ENCODE measurements around the gene NHSL2. TPM values are rescaled to one million over a fixed set of nuclear protein-coding genes. Genes with fewer than 3 reads are reported as not detected.

NHSL2 gene
- total and polyA plus RNA-seq, 2 of the 13 experiments (the other 11 are each of a cell fraction or from before 2014, with no cell fraction given): not detected

GRCh38 chrX:71909956-71910355 lies 689 bp upstream of the NHSL2 start (continued):
- TF ChIP-seq FOXO4 (CRISPR knock-in tag; conservative IDR thresholded peaks at IDR 0.05): no peak
- no peak for TF ChIP-seq ZNF333 (CRISPR knock-in tag; IDR thresholded peaks at IDR 0.05; ENCODE audit: borderline replicate concordance)
- TF ChIP-seq HNRNPK (IDR thresholded peaks at IDR 0.05; ENCODE audit: low read depth, low read length, poor library complexity, severe bottlenecking): no peak
- TF ChIP-seq ZKSCAN5 (CRISPR knock-in tag; IDR thresholded peaks at IDR 0.05): no peak
- TF ChIP-seq XRCC5 (optimal IDR thresholded peaks at IDR 0.05; ENCODE audit: low read length): no peak

- Histone ChIP-seq H4K20me1 (ENCODE audit: insufficient read depth, low read length) (no peaks in the 10 kb centered on the region), H3K79me2 (ENCODE audit: insufficient read depth, low read length) (no peaks in the 10 kb centered on the region), H3K36me3 (replicated peaks in 1 of 2; ENCODE audit: control insufficient read depth in 1 of 2, insufficient read depth in 2 of 2, low read length in 2 of 2) (no peaks in the 10 kb centered on the region), H3K27me3 (ENCODE audit: control insufficient read depth in 1 of 2, insufficient read depth in 2 of 2, low read length in 2 of 2) (peaks cover 2 to 5% of the 10 kb centered on the region in 2 experiments; a peak in 2 of 5 replicates), H3K9me3 (ENCODE audit: low read length) (no peaks in the 10 kb centered on the region), H2AFZ (ENCODE audit: low read length) (no peak overlapping the region), H3K4me3 (replicated peaks in 1 of 3; ENCODE audit: insufficient read depth in 1 of 3, low read depth in 2 of 3, low read length in 3 of 3) (peak overlapping the region in 1 of 3 experiments; percentile 23; a peak in 1 of 6 replicates), H3K4me1 (ENCODE audit: insufficient read depth, low read length) (no peaks in the 10 kb centered on the region), H3K9ac (ENCODE audit: insufficient read depth, low read depth, low read length) (no peak overlapping the region), H3K4me2 (ENCODE audit: low read depth, low read length) (peak overlapping the region; percentile 12; the same call in 1 of the 2 replicates), H3K27ac (ENCODE audit: extremely low read length, insufficient read depth, low read length) (no peak overlapping the region)
- no TSS peak for BruUV-seq (replicated peaks)
- ATAC-seq: peak; percentile 87
- FAIRE-seq: no peak
- WGBS (ENCODE audit: low lambda C conversion rate): 0% methylated on average over 4 of the region's 85 CpGs
- ChIA-PET POLR2A (no interaction called here), CTCF (ENCODE audit: low intra/inter-chr PET ratio, low total read pairs) (no interaction called here)
- in situ Hi-C loops (cut with HindIII; ENCODE audit: extremely low pct_ligation_motif_present, low pct_unique_long_range_greater_than_20kb): no loop called here
- no peak for DNase-seq (ENCODE audit: low spot score)
- intact Hi-C loops (cut with micrococcal nuclease; ENCODE audit: unreplicated experiment): no loop called here
- TF ChIP-seq BCL3 (CRISPR knock-in tag; IDR thresholded peaks at IDR 0.05) (no peak), ZNF777 (CRISPR knock-in tag; IDR thresholded peaks at IDR 0.05) (peak; percentile 36; the same call in 1 of the 2 replicates)
Observed at GRCh38 chrX:71910986-71911730, 513 bp downstream of the NHSL2 start.

Measured in HepG2 (cell line).